Cortex of kidney (tissue), 1 donor: ENCODE results near the gene HMGB2.

Experiments
- DNase-seq: peaks from one replicate; lab custom pipeline; 2025; lab: John Stamatoyannopoulos, UW

Gene HMGB2

DNA sequence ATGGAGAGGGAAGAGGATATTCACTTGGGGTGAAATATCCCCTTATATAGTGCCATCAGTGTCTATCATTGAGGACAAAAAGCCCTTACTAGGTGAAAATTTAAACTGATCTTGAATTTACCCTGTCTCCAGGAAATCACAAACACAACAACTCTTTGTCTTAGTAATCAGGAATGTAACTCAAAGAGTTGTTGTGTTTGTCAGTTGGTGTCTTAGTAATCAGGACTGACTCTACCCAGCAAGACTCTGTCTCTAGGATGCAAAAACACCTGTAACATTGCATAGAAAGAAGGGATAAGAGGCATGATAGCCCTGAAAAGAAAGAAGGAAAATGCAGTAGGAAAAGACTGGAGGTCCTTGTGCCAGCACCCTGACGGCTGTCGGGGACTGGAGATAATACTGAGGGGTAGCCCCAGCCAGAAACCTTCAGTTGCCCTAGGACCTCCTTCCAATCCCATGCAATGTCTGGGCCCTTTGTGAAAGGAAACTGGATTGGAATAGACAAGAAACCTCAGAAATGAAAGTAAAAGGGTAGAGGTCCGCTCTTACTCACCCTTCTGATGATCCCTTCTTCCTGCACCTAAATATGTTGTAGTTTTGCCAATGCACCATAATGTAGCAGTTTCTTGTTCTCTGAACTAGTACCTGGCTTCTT is 45.3 kb downstream of the HMGB2 start:
- DNase-seq = no peak

DNA sequence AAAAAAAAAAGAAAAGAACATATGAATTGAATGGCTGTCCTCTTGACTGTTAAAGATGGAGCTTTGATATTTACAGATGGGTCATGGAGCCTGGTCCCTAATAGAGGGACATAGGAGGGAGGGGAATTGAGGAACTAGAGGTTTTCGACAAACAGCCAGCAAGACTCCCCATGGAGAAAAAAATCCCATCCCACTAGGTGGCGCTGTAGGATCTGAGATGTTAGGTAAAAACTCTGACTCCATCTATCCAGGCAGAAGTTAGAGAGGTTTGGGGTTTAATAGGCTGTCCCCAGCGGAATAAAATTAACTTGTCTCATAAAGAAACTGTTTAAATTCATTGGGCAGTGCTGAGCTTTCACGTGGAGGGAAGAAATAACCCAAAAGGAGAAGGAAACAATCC is 45.9 kb downstream of the HMGB2 start:
- DNase-seq = no peak

DNA sequence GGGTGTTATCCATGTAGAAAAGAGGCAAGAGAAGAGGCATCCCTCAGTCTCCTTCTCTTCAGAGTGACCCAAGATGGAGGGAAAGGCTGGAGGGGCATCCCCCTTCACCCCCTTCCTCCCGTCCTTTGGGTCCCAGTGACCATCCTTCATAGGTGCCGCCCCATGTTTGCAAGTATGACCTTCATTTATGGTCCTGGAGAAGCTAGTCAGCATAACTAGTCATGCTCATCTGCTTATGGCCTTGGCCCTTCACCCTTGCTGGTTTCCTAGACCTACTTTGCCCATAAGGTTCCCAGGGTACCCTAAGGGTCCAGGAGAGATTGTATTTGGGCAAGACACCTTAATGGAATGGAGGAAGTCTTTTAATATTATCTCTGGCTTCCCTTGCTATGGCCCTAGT is 46.7 kb downstream of the HMGB2 start:
- DNase-seq = no peak

DNA sequence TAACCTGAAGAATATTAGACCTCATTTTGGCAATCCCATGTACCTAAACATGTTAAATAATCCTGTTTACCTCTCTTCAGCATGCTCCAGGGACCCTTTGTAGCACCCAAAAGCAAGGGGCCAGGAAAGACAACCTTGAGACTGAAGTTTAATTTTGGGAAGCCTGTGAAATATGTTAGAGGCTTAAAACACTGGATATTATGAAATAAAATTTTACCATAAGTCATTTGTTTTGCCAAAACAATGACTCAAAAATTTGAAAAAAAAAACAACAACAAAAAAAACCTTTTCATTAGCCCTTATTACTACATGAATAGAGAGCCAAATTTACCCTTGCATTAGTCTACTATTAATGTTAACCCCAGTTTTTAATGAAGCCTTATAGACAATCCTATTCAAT is 49.7 kb downstream of the HMGB2 start:
- no peak for DNase-seq

DNA sequence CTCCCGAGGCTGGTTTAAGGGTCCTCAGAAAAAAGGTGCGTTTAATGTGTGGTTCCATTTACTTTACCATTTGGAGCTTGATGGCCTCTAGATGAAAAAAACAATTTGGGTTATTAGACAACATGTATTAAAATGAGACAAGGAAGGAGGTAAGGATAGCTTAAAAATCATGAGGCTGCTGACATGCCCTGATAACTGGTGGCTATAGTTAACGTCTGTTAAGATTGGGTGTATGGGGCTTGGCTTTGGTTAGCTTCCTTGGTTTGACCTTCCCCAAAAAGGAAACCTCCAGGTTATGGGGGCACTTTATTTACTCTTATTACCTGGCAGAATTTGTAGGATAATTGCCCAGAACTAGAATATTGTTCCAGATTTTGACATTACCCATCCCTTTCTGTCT is 51.5 kb downstream of the HMGB2 start:
- DNase-seq = no peak

DNA sequence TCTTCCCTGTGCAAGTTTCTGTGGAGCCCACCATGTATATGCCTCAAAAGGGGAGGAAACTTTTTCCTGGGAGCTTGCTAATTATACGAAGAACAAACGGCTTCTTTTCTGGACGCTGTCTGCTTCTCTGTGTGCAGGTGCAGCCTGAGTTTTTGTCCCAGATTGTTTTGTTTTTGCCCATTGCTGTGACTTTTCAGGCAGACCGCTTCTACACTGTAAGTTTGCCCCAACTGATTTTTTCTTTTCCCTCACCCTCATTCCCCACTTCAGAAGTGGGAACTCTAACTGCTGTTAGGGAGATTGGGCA is 51.9 kb downstream of the HMGB2 start:
- DNase-seq = no peak

DNA sequence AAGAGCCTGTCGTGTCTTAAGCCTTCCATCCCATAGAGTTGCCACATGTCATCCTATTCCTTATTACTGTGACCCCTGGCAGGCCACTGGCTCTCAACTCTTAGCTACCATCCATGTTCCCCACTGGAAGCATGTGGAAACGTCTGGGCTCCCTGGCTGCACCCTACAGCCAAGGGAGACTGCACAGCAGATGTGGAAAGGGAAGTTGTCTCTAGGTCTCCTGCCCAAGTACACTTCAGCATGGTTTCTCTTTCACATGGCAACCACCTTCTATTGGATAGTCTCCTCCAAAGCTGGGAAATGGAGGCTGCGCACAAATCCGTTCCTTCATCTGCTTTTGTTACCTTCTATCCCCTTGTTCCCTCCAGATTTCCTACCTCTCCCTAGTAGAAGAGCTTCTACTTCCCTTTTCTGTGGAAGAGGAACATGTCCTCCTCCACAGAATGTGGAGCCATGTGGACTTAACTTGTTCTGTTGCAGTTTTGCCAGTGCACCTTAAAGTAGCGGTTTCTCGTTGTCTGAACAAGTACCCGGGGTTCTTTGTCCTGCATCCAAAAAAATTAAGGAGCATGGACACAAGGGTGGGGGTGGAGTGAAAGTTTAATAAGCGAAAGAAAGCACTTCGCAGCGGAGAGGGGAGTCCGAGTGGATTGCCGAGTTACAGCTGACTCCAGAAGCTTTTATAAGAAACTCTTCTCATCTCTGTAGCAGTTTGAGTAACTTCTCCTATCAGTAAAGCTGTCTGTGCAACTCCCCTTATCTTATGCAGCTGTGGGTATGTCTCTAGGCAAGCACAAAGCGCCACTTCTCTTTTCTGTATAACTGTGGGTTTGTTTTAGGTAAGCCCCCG is 52.5 kb downstream of the HMGB2 start:
- DNase-seq = no peak
